GM12878 (cell line): Measurements from ENCODE around the gene ZFPM1.

Source experiments
- EP300 ChIP-seq, 2 experiments: fragments of 150-350 bp in 1 of 2; IDR thresholded peaks; 2 replicates each; pipeline ENCODE4 v1.6.1; 2011 to 2012; ENCODE audit warnings: low read depth in 2 of 2, low read length in 2 of 2, borderline replicate concordance in 1 of 2, improper control_type of control experiment in 1 of 2, inconsistent platforms in 1 of 2; ENCODE audit not compliant: control insufficient read depth in 1 of 2
- IRF5 ChIP-seq: fragments of 450-650 bp; IDR thresholded peaks from 2 replicates; pipeline ENCODE4 v1.6.1; 2017; ENCODE audit warnings: borderline replicate concordance
- MXI1 ChIP-seq: fragments of 150-350 bp; IDR thresholded peaks from 2 replicates; pipeline ENCODE4 v1.6.1; 2011; ENCODE audit warnings: low read depth, mild to moderate bottlenecking, inconsistent platforms, low read length, improper control_type of control experiment
- POLR2A ChIP-seq: IDR thresholded peaks from 2 replicates; pipeline ENCODE4 v1.6.1; 2011; ENCODE audit warnings: low read depth, mild to moderate bottlenecking, low read length
- POLR2AphosphoS5 ChIP-seq: IDR thresholded peaks from 2 replicates; pipeline ENCODE4 v1.6.1; 2011; ENCODE audit warnings: mild to moderate bottlenecking, low read length, inconsistent platforms
- REST ChIP-seq: IDR thresholded peaks from 2 replicates; pipeline ENCODE4 v1.6.1; 2012; ENCODE audit warnings: mild to moderate bottlenecking, low read depth, low read length
- SMC3 ChIP-seq: IDR thresholded peaks from 2 replicates; pipeline ENCODE4 v1.6.1; 2011; ENCODE audit warnings: low read length, improper control_type of control experiment, borderline replicate concordance
- STAT3 ChIP-seq: IDR thresholded peaks from 2 replicates; pipeline ENCODE4 v1.6.1; 2011; ENCODE audit warnings: low read depth, low read length, improper control_type of control experiment
- ZBTB4 ChIP-seq: fragments of 450-650 bp; formaldehyde crosslinking; IDR thresholded peaks from 2 replicates; pipeline ENCODE4 v1.4.0; 2022; ENCODE audit warnings: mild to moderate bottlenecking, moderate library complexity
- ZNF274 ChIP-seq: IDR thresholded peaks from one replicate; pipeline ENCODE4 v1.8.0; 2011; ENCODE audit not compliant: insufficient read length, insufficient read depth
- TF ChIP-seq, protein P1 (sequence below), 3 experiments: IDR thresholded peaks in 2 of 3; conservative IDR thresholded peaks in 1 of 3; 2 replicates each; pipeline ENCODE4 v1.5.1; 2011; ENCODE audit warnings: low read depth in 3 of 3, low read length in 3 of 3, mild to moderate bottlenecking in 3 of 3, control low read depth in 2 of 3, moderate library complexity in 2 of 3, inconsistent platforms in 1 of 3, mixed read lengths in 1 of 3; ENCODE audit not compliant: control insufficient read depth in 2 of 3, insufficient read depth in 1 of 3; ENCODE audit errors: extremely low read depth in 1 of 3
- TF ChIP-seq, protein P2 (sequence below): IDR thresholded peaks from 2 replicates; pipeline ENCODE4 v1.6.1; 2012; ENCODE audit warnings: low read depth, low read length, improper control_type of control experiment

GRCh38 chr16:88475037-88475436 lies 22.0 kb downstream of the ZFPM1 start:
- TF ChIP-seq, protein P1, sequence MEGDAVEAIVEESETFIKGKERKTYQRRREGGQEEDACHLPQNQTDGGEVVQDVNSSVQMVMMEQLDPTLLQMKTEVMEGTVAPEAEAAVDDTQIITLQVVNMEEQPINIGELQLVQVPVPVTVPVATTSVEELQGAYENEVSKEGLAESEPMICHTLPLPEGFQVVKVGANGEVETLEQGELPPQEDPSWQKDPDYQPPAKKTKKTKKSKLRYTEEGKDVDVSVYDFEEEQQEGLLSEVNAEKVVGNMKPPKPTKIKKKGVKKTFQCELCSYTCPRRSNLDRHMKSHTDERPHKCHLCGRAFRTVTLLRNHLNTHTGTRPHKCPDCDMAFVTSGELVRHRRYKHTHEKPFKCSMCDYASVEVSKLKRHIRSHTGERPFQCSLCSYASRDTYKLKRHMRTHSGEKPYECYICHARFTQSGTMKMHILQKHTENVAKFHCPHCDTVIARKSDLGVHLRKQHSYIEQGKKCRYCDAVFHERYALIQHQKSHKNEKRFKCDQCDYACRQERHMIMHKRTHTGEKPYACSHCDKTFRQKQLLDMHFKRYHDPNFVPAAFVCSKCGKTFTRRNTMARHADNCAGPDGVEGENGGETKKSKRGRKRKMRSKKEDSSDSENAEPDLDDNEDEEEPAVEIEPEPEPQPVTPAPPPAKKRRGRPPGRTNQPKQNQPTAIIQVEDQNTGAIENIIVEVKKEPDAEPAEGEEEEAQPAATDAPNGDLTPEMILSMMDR (IDR thresholded peaks at IDR 0.05 in 2 of 3, conservative IDR thresholded peaks at IDR 0.05 in 1 of 3; ENCODE audit: control insufficient read depth in 2 of 3, extremely low read depth in 1 of 3, insufficient read depth in 1 of 3, low read depth in 3 of 3, low read length in 3 of 3): no peak
- TF ChIP-seq, protein P2, sequence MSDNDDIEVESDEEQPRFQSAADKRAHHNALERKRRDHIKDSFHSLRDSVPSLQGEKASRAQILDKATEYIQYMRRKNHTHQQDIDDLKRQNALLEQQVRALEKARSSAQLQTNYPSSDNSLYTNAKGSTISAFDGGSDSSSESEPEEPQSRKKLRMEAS: no peak
- TF ChIP-seq POLR2AphosphoS5 (no peak), STAT3 (no peak), SMC3 (no peak), ZNF274 (no peak), ZBTB4 (no peak), EP300 (IDR thresholded peaks at IDR 0.05; ENCODE audit: borderline replicate concordance in 1 of 2, control insufficient read depth in 1 of 2, low read depth in 2 of 2, low read length in 2 of 2) (no peak), IRF5 (no peak), POLR2A (no peak), REST (no peak), MXI1 (no peak)
